Measurements from ENCODE around the gene STUM. TPM values are rescaled to one million over a fixed set of nuclear protein-coding genes. Genes with fewer than 3 reads are reported as not detected.

The STUM gene
- total RNA-seq, 1 donor from 2014 or later = 0.85 TPM

DNA sequence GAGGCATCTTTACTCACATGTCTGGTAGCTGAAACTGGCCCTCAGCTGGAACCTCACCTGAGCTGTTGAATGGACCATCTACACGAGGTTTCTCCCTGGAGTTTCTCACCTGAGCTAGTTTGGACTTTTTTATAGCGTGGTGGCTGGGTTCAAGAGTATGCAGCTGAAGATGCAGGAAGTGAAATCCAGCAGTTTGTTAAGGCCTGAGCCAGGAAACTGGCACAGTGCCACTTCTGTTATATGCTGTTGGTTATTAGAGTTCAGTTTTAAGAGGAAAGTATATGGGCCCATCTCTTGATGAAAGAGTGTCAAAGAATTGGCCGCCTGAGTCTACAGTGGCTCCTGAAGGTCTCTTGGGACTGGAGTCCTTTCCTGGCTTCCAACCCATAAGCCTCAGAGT, 35.6 kb downstream of the STUM start:
- no peak overlapping the region for H3K4me3 ChIP-seq
- no peaks in the 10 kb centered on the region for H3K27me3 ChIP-seq (ENCODE audit: low read depth)
- no peaks in the 10 kb centered on the region for H3K9me3 ChIP-seq (replicated peaks)
- intact Hi-C loops (cut with micrococcal nuclease) = no loop called here
- no peak overlapping the region for H3K27ac ChIP-seq (replicated peaks)
- peaks cover 7% of the 10 kb centered on the region for H3K4me1 ChIP-seq
- TF ChIP-seq, protein P1, sequence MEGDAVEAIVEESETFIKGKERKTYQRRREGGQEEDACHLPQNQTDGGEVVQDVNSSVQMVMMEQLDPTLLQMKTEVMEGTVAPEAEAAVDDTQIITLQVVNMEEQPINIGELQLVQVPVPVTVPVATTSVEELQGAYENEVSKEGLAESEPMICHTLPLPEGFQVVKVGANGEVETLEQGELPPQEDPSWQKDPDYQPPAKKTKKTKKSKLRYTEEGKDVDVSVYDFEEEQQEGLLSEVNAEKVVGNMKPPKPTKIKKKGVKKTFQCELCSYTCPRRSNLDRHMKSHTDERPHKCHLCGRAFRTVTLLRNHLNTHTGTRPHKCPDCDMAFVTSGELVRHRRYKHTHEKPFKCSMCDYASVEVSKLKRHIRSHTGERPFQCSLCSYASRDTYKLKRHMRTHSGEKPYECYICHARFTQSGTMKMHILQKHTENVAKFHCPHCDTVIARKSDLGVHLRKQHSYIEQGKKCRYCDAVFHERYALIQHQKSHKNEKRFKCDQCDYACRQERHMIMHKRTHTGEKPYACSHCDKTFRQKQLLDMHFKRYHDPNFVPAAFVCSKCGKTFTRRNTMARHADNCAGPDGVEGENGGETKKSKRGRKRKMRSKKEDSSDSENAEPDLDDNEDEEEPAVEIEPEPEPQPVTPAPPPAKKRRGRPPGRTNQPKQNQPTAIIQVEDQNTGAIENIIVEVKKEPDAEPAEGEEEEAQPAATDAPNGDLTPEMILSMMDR (IDR thresholded peaks at IDR 0.05; ENCODE audit: borderline replicate concordance) = no peak
- no peaks in the 10 kb centered on the region for H3K36me3 ChIP-seq
- no peak for DNase-seq

DNA sequence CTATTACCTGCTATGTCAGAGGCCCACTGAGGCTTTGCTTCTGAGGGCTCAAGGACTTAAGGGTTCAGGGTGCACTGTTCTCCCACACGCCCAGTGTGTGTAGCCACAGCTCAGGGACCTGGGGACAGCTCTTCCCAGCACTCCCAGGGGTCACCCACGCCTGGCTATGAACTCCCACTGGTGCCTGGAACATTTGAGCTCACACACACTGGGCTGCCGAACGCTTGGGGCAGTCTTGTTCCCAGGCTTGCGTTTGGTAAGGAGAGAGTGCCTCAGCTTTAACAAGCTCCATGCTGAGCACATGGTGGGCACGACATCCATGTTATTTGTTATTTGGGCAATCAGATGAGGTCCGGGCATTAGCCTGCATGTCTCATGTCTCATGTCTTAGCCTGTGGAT, 37.6 kb downstream of the STUM start:
- TF ChIP-seq, protein P1 (IDR thresholded peaks at IDR 0.05; ENCODE audit: borderline replicate concordance) = no peak
- no peak for DNase-seq
- H3K36me3 ChIP-seq = no peaks in the 10 kb centered on the region
- no peaks in the 10 kb centered on the region for H3K9me3 ChIP-seq (replicated peaks)
- H3K27ac ChIP-seq (replicated peaks) = no peak overlapping the region
- intact Hi-C loops (cut with micrococcal nuclease) = no loop called here
- no peak overlapping the region for H3K4me3 ChIP-seq
- no peaks in the 10 kb centered on the region for H3K27me3 ChIP-seq (ENCODE audit: low read depth)
- H3K4me1 ChIP-seq = peaks cover 11% of the 10 kb centered on the region

DNA sequence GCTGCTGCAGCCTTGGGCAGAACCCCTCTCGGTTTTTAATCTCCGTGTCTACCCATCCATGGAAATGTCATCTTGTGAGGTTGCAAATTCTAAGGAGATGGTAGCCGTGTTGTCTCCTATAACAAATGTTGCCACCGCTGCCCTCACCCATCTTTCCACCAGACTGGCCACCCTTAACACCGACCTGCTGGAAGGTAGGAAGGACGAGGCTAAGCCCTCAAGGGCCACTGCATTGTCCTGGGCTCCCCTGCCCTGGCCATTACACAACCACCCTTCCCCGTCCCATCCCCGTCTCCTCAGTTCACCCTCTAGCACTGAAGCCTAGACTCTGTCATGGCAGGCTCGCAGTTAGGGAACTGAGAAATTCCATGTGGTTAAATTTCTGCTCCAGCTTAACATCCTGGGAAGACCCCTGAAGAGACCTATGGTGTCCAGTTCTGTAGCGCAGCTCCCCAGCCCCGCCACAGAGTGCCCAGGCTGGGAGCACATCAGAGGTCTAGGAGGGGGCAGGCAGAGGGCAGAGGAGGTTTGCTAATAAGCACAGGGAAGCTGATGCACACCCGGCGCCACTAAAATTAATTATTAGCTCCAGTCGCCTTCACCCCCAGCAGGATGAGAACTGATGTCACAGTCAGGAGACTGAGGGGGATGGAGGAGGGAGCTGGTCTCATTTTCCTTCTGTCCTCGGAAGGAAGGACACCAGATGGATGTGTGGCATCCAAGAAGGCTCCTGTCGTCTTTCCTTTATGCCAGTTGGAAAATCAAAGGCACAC, 38.3 kb downstream of the STUM start:
- no peaks in the 10 kb centered on the region for H3K27me3 ChIP-seq (ENCODE audit: low read depth)
- no peak for DNase-seq
- H3K4me1 ChIP-seq = peaks cover 11% of the 10 kb centered on the region
- H3K9me3 ChIP-seq (replicated peaks) = no peaks in the 10 kb centered on the region
- no peak overlapping the region for H3K27ac ChIP-seq (replicated peaks)
- no peaks in the 10 kb centered on the region for H3K36me3 ChIP-seq
- intact Hi-C loops (cut with micrococcal nuclease) = no loop called here
- TF ChIP-seq, protein P1 (IDR thresholded peaks at IDR 0.05; ENCODE audit: borderline replicate concordance) = no peak
- no peak overlapping the region for H3K4me3 ChIP-seq

DNA sequence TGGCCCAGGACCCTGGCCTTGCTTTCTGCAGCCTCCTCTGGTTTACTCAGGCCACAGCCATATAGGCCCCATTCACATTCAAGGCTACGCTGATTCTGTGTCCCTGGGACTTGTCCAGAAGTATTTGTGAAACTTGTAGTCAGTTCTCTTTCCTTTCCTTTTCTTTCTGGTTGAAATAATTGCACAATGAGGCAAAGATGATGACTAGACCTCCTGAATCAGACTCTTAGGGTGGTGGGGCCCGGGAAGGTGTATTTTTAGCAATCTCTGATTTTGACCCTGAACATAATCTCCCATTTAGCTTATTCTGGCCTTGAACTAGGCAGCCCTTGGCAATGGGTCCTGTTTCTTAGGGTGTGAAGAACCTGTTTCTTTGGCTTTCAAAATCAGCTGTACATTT, 39.9 kb downstream of the STUM start:
- no peaks in the 10 kb centered on the region for H3K9me3 ChIP-seq (replicated peaks)
- H3K4me1 ChIP-seq = peaks cover 11% of the 10 kb centered on the region
- no peaks in the 10 kb centered on the region for H3K36me3 ChIP-seq
- no peaks in the 10 kb centered on the region for H3K27me3 ChIP-seq (ENCODE audit: low read depth)
- H3K4me3 ChIP-seq = no peak overlapping the region
- intact Hi-C loops (cut with micrococcal nuclease) = no loop called here
- TF ChIP-seq, protein P1 (IDR thresholded peaks at IDR 0.05; ENCODE audit: borderline replicate concordance) = no peak
- no peak for DNase-seq
- H3K27ac ChIP-seq (replicated peaks) = peak overlapping the region; percentile 57

DNA sequence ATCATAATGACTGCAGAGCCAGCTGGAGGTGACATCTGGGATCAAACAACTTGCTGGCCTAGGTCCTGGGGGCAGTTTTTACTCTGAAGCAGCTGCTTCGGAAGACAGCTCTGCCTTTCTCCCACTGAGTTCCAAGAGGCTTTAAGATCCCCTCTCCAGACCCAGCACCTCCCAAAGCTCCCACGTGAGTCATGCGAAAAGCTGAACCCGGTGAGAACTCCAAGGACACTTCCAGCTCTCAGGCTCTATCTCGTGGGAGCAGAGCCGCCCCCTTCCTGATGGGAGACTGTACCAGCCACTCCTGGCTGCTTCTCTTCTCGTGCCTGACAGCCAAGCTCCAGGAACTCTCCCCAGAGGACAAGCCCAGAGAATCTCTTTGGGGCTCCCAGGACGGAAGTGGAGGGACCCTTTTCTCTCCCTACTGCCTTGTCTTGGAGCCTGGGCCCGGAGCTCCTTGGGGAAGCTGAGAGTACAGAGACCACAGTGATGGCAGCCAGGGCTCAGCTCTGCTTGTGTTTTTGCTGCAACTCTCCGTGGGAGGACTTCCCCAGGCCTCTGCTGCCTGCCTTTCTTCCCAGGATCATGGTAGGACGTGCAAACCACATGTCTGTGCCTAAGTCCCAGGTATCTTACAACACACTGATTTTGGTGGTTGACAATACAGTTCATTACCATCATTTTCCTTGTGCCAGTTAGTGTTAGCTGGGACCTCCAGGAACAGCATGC, 40.6 kb downstream of the STUM start:
- H3K4me3 ChIP-seq = no peak overlapping the region
- H3K9me3 ChIP-seq (replicated peaks) = no peaks in the 10 kb centered on the region
- intact Hi-C loops (cut with micrococcal nuclease) = no loop called here
- TF ChIP-seq, protein P1 (IDR thresholded peaks at IDR 0.05; ENCODE audit: borderline replicate concordance) = no peak
- DNase-seq = no peak
- H3K27me3 ChIP-seq (ENCODE audit: low read depth) = no peaks in the 10 kb centered on the region
- no peaks in the 10 kb centered on the region for H3K36me3 ChIP-seq
- H3K27ac ChIP-seq (replicated peaks) = peak overlapping the region; percentile 57
- H3K4me1 ChIP-seq = peaks cover 11% of the 10 kb centered on the region
